A673 (cell line): Measurements from ENCODE around the gene NRG3. TPM values are rescaled to one million over a fixed set of nuclear protein-coding genes. Genes with fewer than 3 reads are reported as not detected.

Source experiments
- BruUV-seq: library from RNA; stranded (reverse); fragments of 400-500 nt; replicated peaks from 2 replicates; lab custom pipeline; 2021; lab: Mats Ljungman, UMichigan
- CTCF ChIA-PET: fragments of 300-600 bp; sonication (Branson Sonifier 250); formaldehyde crosslinking; loops from one replicate; lab custom pipeline; 2022; ENCODE audit warnings: antibody characterized with exemption; lab: Charles Lee
- POLR2A ChIA-PET: fragments of 300-600 bp; sonication (Branson Sonifier 250); formaldehyde crosslinking; loops from one replicate; lab custom pipeline; 2022; ENCODE audit warnings: antibody characterized with exemption; ENCODE audit not compliant: low non-redundant PET; lab: Charles Lee
- DNase-seq: peaks from one replicate; pipeline ENCODE4 v3.0.0-alpha.2; 2015; ENCODE audit warnings: low spot score
- H3K27ac ChIP-seq: fragments of 200-600 bp; sonication (generic); 2 replicates; pipeline ENCODE4 v1.5.1; 2016; ENCODE audit warnings: mixed run types, low read depth, mild to moderate bottlenecking, mixed read lengths, antibody characterized with exemption, low read length; ENCODE audit not compliant: poor library complexity, severe bottlenecking
- H3K27me3 ChIP-seq: fragments of 200-600 bp; sonication (generic); replicated peaks from 2 replicates; pipeline ENCODE4 v1.6.1; 2017; ENCODE audit warnings: mixed run types, low read depth, mild to moderate bottlenecking, mixed read lengths, antibody characterized with exemption, low read length; ENCODE audit not compliant: insufficient read depth, poor library complexity
- H3K36me3 ChIP-seq: fragments of 200-600 bp; sonication (generic); 2 replicates; pipeline ENCODE4 v1.6.1; 2016; ENCODE audit warnings: mixed run types, mild to moderate bottlenecking, mixed read lengths, antibody characterized with exemption, low read length; ENCODE audit not compliant: insufficient read depth, poor library complexity, severe bottlenecking
- H3K4me1 ChIP-seq: fragments of 200-600 bp; sonication (generic); 2 replicates; pipeline ENCODE4 v1.6.1; 2017; ENCODE audit warnings: mixed run types, mild to moderate bottlenecking, mixed read lengths, antibody characterized with exemption, low read length; ENCODE audit not compliant: insufficient read depth, poor library complexity, severe bottlenecking
- H3K4me3 ChIP-seq: fragments of 200-600 bp; sonication (generic); 2 replicates; pipeline ENCODE4 v1.5.1; 2016; ENCODE audit warnings: low read depth, mixed run types, mild to moderate bottlenecking, mixed read lengths, low read length; ENCODE audit not compliant: poor library complexity, severe bottlenecking
- H3K9me3 ChIP-seq: fragments of 200-600 bp; sonication (generic); 2 replicates; pipeline ENCODE4 v1.6.1; 2016; ENCODE audit warnings: mixed run types, low read depth, mild to moderate bottlenecking, mixed read lengths, antibody characterized with exemption, low read length; ENCODE audit not compliant: poor library complexity, severe bottlenecking
- EZH2 ChIP-seq: fragments of 200-600 bp; sonication (generic); IDR thresholded peaks from 2 replicates; pipeline ENCODE4 v1.6.1; 2017; ENCODE audit warnings: borderline replicate concordance, low read depth, mild to moderate bottlenecking, mixed read lengths, antibody characterized with exemption, low read length; ENCODE audit not compliant: poor library complexity, severe bottlenecking
- intact Hi-C: fragments of 100-400 bp; cut with micrococcal nuclease; formaldehyde crosslinking; loops from one replicate; pipeline ENCODE4 v1.10.0; 2022; ENCODE audit not compliant: unreplicated experiment
- total RNA-seq: library from RNA; stranded (reverse); gene quantifications from 2 replicates; pipeline ENCODE4 v1.2.3, GENCODE V29; 2021
- TF ChIP-seq, protein P1 (sequence below): fragments of 300-800, 200-600 bp; sonication (generic); conservative IDR thresholded peaks from 2 replicates; pipeline ENCODE4 v1.5.1; 2017; ENCODE audit warnings: low read depth, mild to moderate bottlenecking, antibody characterized with exemption, low read length, moderate library complexity, mixed read lengths

Gene NRG3
- total RNA-seq, 1 experiment from 2014 or later: not detected

DNA sequence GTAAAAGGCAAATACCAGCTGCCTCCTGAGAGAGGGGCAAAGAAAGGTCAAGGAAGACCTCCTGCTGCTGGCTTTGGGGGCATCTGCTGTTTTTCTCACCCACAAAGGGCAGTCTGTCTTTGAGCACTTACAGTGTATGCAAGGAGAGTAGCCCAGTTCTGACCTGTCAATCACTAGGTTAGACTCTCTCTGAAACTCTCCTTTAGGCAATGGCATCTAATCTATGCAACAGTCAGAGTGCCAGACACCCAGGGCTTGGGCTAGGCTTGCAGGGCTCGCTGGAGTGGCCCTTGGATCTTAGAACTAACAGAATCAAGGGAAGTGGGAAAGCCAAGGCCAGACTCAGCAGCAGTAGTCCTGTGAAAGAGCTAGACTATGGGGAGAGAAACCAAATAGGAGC is 522.9 kb downstream of the NRG3 start:
- peaks cover 6% of the 10 kb centered on the region for H3K9me3 ChIP-seq
- intact Hi-C loops: no loop called here
- no peaks in the 10 kb centered on the region for H3K27me3 ChIP-seq
- H3K4me1 ChIP-seq: no peaks in the 10 kb centered on the region
- CTCF ChIA-PET: no interaction called here
- H3K4me3 ChIP-seq: no peak overlapping the region
- no peaks in the 10 kb centered on the region for H3K36me3 ChIP-seq
- TF ChIP-seq, protein P1, sequence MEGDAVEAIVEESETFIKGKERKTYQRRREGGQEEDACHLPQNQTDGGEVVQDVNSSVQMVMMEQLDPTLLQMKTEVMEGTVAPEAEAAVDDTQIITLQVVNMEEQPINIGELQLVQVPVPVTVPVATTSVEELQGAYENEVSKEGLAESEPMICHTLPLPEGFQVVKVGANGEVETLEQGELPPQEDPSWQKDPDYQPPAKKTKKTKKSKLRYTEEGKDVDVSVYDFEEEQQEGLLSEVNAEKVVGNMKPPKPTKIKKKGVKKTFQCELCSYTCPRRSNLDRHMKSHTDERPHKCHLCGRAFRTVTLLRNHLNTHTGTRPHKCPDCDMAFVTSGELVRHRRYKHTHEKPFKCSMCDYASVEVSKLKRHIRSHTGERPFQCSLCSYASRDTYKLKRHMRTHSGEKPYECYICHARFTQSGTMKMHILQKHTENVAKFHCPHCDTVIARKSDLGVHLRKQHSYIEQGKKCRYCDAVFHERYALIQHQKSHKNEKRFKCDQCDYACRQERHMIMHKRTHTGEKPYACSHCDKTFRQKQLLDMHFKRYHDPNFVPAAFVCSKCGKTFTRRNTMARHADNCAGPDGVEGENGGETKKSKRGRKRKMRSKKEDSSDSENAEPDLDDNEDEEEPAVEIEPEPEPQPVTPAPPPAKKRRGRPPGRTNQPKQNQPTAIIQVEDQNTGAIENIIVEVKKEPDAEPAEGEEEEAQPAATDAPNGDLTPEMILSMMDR: no peak
- no peak for TF ChIP-seq EZH2
- no TSS peak for BruUV-seq
- POLR2A ChIA-PET: no interaction called here
- no peak for DNase-seq
- no peak overlapping the region for H3K27ac ChIP-seq

DNA sequence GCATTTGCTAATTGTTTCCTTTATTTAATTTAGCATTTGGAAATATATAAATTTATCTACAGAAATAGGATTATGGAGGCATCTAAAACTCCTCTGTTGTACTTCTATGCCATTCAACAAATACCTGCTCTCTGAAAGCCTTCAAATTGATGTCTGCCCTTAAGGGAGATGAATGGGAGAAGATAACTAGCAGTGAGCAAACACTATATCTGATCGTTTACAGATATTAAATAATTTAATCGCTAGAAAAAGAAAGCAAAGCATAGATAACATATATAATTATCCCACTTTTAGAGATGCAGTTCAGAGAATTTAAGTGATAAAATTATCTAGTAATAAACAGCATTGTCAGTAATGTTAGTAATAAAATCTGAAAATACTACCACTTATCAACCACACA is 524.9 kb downstream of the NRG3 start:
- Histone ChIP-seq H3K27ac (no peak overlapping the region), H3K9me3 (peaks cover 4% of the 10 kb centered on the region), H3K4me1 (no peaks in the 10 kb centered on the region), H3K27me3 (no peaks in the 10 kb centered on the region), H3K36me3 (no peaks in the 10 kb centered on the region), H3K4me3 (no peak overlapping the region)
- no peak for DNase-seq
- intact Hi-C loops: no loop called here
- ChIA-PET POLR2A (no interaction called here), CTCF (no interaction called here)
- TF ChIP-seq, protein P1: no peak
- TF ChIP-seq EZH2: no peak
- no TSS peak for BruUV-seq

DNA sequence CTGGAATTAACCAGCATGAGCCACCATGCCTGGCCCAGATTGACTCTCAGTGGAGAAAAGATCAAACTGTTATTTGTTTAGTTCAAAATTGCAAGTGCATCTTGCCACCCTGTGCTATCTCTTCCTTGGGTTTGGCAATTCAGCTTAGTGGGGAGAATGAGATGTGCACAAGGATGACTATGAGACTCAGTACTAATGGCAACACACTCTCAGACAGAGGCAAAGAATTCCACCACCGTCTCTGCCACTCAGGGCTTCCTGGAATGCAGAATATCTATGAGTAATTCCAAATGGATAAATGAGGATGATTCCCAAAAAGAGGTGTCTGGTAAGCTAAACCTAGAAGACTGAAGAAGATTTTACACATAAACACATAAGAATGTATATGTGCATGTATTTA is 525.8 kb downstream of the NRG3 start:
- no peak for DNase-seq
- H3K27ac ChIP-seq: no peak overlapping the region
- BruUV-seq: no TSS peak
- no peaks in the 10 kb centered on the region for H3K27me3 ChIP-seq
- H3K4me1 ChIP-seq: no peaks in the 10 kb centered on the region
- ChIA-PET CTCF (no interaction called here), POLR2A (no interaction called here)
- TF ChIP-seq, protein P1: no peak
- no peak for TF ChIP-seq EZH2
- peaks cover 7% of the 10 kb centered on the region for H3K9me3 ChIP-seq
- no peaks in the 10 kb centered on the region for H3K36me3 ChIP-seq
- H3K4me3 ChIP-seq: no peak overlapping the region
- intact Hi-C loops: no loop called here
